ENCODE data around the gene SPOPL. TPM values are rescaled to one million over a fixed set of nuclear protein-coding genes. Genes with fewer than 3 reads are reported as not detected.

The SPOPL gene
- total and polyA plus RNA-seq, 2 of the 4 experiments (the other 2 are of a cell fraction), result 4.8 to 20.3 TPM

- ChIA-PET CTCF (no interaction called here), POLR2A (ENCODE audit: unreplicated experiment) (no interaction called here)
- in situ Hi-C loops (cut with MboI; ENCODE audit: low sequenced_read_pairs), result no loop called here
- Histone ChIP-seq H2BK5ac (ENCODE audit: low read depth, low read length, poor library complexity, severe bottlenecking) (no peak overlapping the region), H3K4me1 (ENCODE audit: control insufficient read depth, insufficient read depth, low read length) (no peaks in the 10 kb centered on the region), H3K27ac (ENCODE audit: insufficient read depth, low read length) (no peak overlapping the region), H2AK5ac (ENCODE audit: low read depth, low read length) (no peak overlapping the region), H4K5ac (ENCODE audit: low read depth, low read length) (no peak overlapping the region), H3K56ac (ENCODE audit: extremely low read depth, insufficient read depth, low read length) (no peak overlapping the region), H3K36me3 (ENCODE audit: control insufficient read depth, insufficient read depth, low read length) (no peaks in the 10 kb centered on the region), H3K4ac (ENCODE audit: low read depth, low read length) (no peak overlapping the region), H2BK120ac (ENCODE audit: low read depth, low read length) (no peak overlapping the region), H3K18ac (ENCODE audit: low read depth, low read length) (no peak overlapping the region), H3K4me2 (ENCODE audit: low read depth, low read length) (no peak overlapping the region), H4K8ac (ENCODE audit: low read depth in 2 of 2, low read length in 2 of 2) (no peak overlapping the region), H3K27me3 (ENCODE audit: control insufficient read depth, insufficient read depth, low read length) (no peaks in the 10 kb centered on the region), H3K9me3 (ENCODE audit: control insufficient read depth, insufficient read depth, low read length) (no peaks in the 10 kb centered on the region), H2AK9ac (replicated peaks; ENCODE audit: low read depth, low read length, poor library complexity) (no peak overlapping the region), H3K9me1 (ENCODE audit: insufficient read depth, low read length) (peaks cover under 1% of the 10 kb centered on the region; the same call in 1 of the 2 replicates), H2BK15ac (ENCODE audit: low read depth, low read length) (no peak overlapping the region), H3K4me3 (ENCODE audit: insufficient read depth, low read depth, low read length) (no peak overlapping the region), H2BK20ac (ENCODE audit: low read depth, low read length) (no peak overlapping the region), H3K79me1 (ENCODE audit: low read depth in 1 of 2, low read length in 2 of 2) (0 out of 4 replicates have a peak, but pooled peaks cover 0 to under 1% of the 10 kb centered on the region in 2 experiments), H4K20me1 (ENCODE audit: insufficient read depth, low read length) (no peaks in the 10 kb centered on the region), H3K23ac (ENCODE audit: low read depth, low read length) (no peak overlapping the region), H2AFZ (replicated peaks; ENCODE audit: low read length, poor library complexity) (no peak overlapping the region), H4K91ac (ENCODE audit: insufficient read depth, low read depth, low read length) (no peak overlapping the region), H3K9ac (ENCODE audit: low read depth, low read length) (no peak overlapping the region), H3K14ac (replicated peaks; ENCODE audit: low read depth, low read length) (no peak overlapping the region)
- DNase-seq (no peak), ATAC-seq (ENCODE audit: low read depth) (no peak)
- dilution Hi-C loops (cut with HindIII; ENCODE audit: low sequenced_read_pairs, unreplicated experiment), result no loop called here
- no peak for TF ChIP-seq MAFK (IDR thresholded peaks at IDR 0.05; ENCODE audit: low read depth, low read length)
- no peak for TF ChIP-seq NFE2L2 (IDR thresholded peaks at IDR 0.05; ENCODE audit: low read depth, low read length)
- no peak for TF ChIP-seq CEBPB (IDR thresholded peaks at IDR 0.05; ENCODE audit: low read depth, low read length)
- TF ChIP-seq CHD1 (IDR thresholded peaks at IDR 0.05; ENCODE audit: low read depth, low read length), result no peak
- TF ChIP-seq USF2 (IDR thresholded peaks at IDR 0.05; ENCODE audit: low read depth, low read length), result no peak
- TF ChIP-seq RCOR1 (IDR thresholded peaks at IDR 0.05; ENCODE audit: insufficient replicate concordance, low read length), result no peak
- no peak for TF ChIP-seq RFX5 (IDR thresholded peaks at IDR 0.05; ENCODE audit: low read depth, low read length)
- no peak for TF ChIP-seq MXI1 (IDR thresholded peaks at IDR 0.05; ENCODE audit: borderline replicate concordance, low read depth, low read length)
- no peak for TF ChIP-seq MAZ (IDR thresholded peaks at IDR 0.05; ENCODE audit: borderline replicate concordance, low read depth, low read length)
- no peak for TF ChIP-seq RAD21 (IDR thresholded peaks at IDR 0.05; ENCODE audit: low read length)
- TF ChIP-seq FOS (IDR thresholded peaks at IDR 0.05; ENCODE audit: low read depth, low read length), result no peak
- no peak for TF ChIP-seq SMC3 (IDR thresholded peaks at IDR 0.05; ENCODE audit: low read depth, low read length)
- TF ChIP-seq POLR2A (IDR thresholded peaks at IDR 0.05; ENCODE audit: low read depth, low read length), result no peak
- TF ChIP-seq ELK1 (IDR thresholded peaks at IDR 0.05; ENCODE audit: borderline replicate concordance, low read depth, low read length), result no peak
- no peak for TF ChIP-seq CTCF (conservative IDR thresholded peaks at IDR 0.05; ENCODE audit: low read depth, low read length)
- TF ChIP-seq BHLHE40 (IDR thresholded peaks at IDR 0.05; ENCODE audit: low read depth, low read length), result no peak
- intact Hi-C loops (cut with micrococcal nuclease), result no loop called here
- no TSS peak for BruUV-seq (replicated peaks)
- 93% methylated on average over 2 of the region's 2 CpGs; no CpG with 5 or more reads in 1 of the 2 experiments for WGBS, 2 experiments (ENCODE audit: extremely low coverage in 2 of 2, insufficient read length in 1 of 2)
These were observed 6.2 kb upstream of the SPOPL start for GRCh38 chr2:138495384-138495783.
